ENCODE measurements around the gene FEM1C. TPM values are rescaled to one million over a fixed set of nuclear protein-coding genes. Genes with fewer than 3 reads are reported as not detected.

The FEM1C gene
- total and polyA plus RNA-seq, 2 experiments from 2014 or later: 4.7 to 21.6 TPM

DNA sequence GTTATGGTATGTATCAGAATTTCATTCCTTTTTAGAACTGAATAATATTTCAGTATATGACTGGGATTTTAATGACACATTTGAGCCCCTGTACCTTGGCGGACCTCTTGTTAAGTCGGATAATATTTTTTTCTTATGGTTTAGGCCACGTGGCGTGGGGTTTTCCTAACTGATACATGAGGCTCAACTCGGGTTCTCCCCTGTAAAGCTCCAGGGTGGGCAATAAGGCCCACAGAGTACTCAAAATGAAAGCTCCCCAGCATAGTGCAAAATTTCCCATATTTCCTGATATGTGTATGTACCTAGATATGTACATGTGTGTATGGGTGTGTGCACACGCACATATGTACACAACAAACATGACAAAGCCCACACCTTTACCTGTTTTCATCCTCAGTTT is 33.2 kb upstream of the FEM1C start:
- no peaks in the 10 kb centered on the region for H3K9me3 Mint-ChIP-seq
- Histone ChIP-seq H3K27ac (ENCODE audit: low read depth) (no peak overlapping the region), H3K27me3 (ENCODE audit: insufficient read depth) (no peaks in the 10 kb centered on the region), H3F3A (replicated peaks; ENCODE audit: low read depth) (no peaks in the 10 kb centered on the region), H3K9me2 (ENCODE audit: insufficient read depth) (no peaks in the 10 kb centered on the region; the same call in 1 of the 2 replicates), H3K4me3 (no peak overlapping the region), H3K36me3 (ENCODE audit: insufficient read depth) (no peaks in the 10 kb centered on the region), H2AFZ (no peak overlapping the region), H3K4me2 (no peak overlapping the region), H4K20me1 (replicated peaks; ENCODE audit: insufficient read depth) (0 out of 2 replicates have a peak, but pooled peaks cover 3% of the 10 kb centered on the region), H3K4me1 (ENCODE audit: insufficient read depth) (no peaks in the 10 kb centered on the region), H3K79me2 (replicated peaks; ENCODE audit: insufficient read depth) (no peaks in the 10 kb centered on the region)
- no peak for DNase-seq (ENCODE audit: low spot score)
- TF ChIP-seq, protein P1, sequence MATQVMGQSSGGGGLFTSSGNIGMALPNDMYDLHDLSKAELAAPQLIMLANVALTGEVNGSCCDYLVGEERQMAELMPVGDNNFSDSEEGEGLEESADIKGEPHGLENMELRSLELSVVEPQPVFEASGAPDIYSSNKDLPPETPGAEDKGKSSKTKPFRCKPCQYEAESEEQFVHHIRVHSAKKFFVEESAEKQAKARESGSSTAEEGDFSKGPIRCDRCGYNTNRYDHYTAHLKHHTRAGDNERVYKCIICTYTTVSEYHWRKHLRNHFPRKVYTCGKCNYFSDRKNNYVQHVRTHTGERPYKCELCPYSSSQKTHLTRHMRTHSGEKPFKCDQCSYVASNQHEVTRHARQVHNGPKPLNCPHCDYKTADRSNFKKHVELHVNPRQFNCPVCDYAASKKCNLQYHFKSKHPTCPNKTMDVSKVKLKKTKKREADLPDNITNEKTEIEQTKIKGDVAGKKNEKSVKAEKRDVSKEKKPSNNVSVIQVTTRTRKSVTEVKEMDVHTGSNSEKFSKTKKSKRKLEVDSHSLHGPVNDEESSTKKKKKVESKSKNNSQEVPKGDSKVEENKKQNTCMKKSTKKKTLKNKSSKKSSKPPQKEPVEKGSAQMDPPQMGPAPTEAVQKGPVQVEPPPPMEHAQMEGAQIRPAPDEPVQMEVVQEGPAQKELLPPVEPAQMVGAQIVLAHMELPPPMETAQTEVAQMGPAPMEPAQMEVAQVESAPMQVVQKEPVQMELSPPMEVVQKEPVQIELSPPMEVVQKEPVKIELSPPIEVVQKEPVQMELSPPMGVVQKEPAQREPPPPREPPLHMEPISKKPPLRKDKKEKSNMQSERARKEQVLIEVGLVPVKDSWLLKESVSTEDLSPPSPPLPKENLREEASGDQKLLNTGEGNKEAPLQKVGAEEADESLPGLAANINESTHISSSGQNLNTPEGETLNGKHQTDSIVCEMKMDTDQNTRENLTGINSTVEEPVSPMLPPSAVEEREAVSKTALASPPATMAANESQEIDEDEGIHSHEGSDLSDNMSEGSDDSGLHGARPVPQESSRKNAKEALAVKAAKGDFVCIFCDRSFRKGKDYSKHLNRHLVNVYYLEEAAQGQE (IDR thresholded peaks at IDR 0.05; ENCODE audit: unreplicated experiment): no peak
- no peak for TF ChIP-seq CTCF (conservative IDR thresholded peaks at IDR 0.05; ENCODE audit: low read depth in 2 of 2)
- TF ChIP-seq ZNF462 (CRISPR knock-in tag; IDR thresholded peaks at IDR 0.05): no peak
- TF ChIP-seq ZNF331 (CRISPR knock-in tag; IDR thresholded peaks at IDR 0.05; ENCODE audit: low read depth): no peak
- TF ChIP-seq POLR2AphosphoS5 (IDR thresholded peaks at IDR 0.05; ENCODE audit: low read depth): no peak
- TF ChIP-seq NANOG (IDR thresholded peaks at IDR 0.05; ENCODE audit: borderline replicate concordance): no peak
- no peak for TF ChIP-seq STAT1 (IDR thresholded peaks at IDR 0.05; ENCODE audit: unreplicated experiment)
- TF ChIP-seq CREB1 (CRISPR knock-in tag; IDR thresholded peaks at IDR 0.05; ENCODE audit: low read depth): no peak
- no peak for TF ChIP-seq EZH2phosphoT487 (IDR thresholded peaks at IDR 0.05; ENCODE audit: unreplicated experiment)
- TF ChIP-seq ETS1 (IDR thresholded peaks at IDR 0.05): no peak
- no peak for TF ChIP-seq JUNB (IDR thresholded peaks at IDR 0.05; ENCODE audit: unreplicated experiment)
- TF ChIP-seq ZNF114 (CRISPR knock-in tag; IDR thresholded peaks at IDR 0.05): no peak
- TF ChIP-seq EZH2 (IDR thresholded peaks at IDR 0.05; ENCODE audit: low read depth, unreplicated experiment): no peak
- no peak overlapping the region for H3K27ac Mint-ChIP-seq
- no peaks in the 10 kb centered on the region for H3K27me3 Mint-ChIP-seq (ENCODE audit: insufficient read depth, low read depth, poor library complexity)
- H3K36me3 Mint-ChIP-seq (ENCODE audit: low read depth): peaks cover 3% of the 10 kb centered on the region; the same call in 1 of the 3 replicates
- ATAC-seq: no peak
- H3K4me3 Mint-ChIP-seq: no peak overlapping the region
- H3K4me1 Mint-ChIP-seq: peaks cover 4% of the 10 kb centered on the region; the same call in 1 of the 3 replicates

All from GM23338 (cell line).